ENCODE data around the gene SLC49A3. TPM values are rescaled to one million over a fixed set of nuclear protein-coding genes. Genes with fewer than 3 reads are reported as not detected.
A peak's percentile ranks its signal among the peaks of the same experiment; 100 is the strongest.

SLC49A3 gene
- total and polyA plus RNA-seq, 7 donors: 2.4 to 6.4 (median 4.6) TPM

DNA sequence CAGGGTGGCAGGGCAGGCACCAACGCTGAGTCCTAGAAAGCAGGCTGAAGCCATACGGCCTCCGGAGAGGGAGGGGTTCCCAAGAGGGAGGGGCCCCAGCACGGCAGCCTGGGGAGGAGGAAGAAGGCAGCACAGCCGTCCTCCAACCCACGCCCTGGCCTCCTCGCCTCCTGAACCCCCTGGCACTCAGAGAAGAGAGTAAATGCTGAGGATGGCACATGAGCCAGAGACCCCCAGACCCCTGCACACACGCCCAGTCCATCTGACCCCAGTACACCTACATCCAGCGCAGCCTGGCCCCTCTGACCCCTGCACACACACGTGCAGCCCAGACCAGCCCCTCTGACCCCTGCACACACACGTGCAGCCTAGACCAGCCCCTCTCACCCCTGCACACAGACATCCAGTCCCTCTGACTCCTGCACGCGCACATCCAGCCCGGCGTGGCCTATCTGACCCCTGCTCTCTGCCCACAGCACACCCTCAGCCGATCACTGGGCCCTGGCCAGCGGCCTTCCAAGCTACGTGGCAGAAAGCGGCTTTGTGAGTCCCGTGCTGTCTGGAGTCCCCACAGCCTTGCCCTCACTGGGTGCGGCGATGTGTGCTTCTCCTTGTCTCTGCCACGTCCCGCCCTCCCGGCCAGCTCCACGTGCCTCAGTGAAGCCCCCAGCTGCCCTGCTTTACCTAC, 33.3 kb downstream of the SLC49A3 start:
- no peaks in the 10 kb centered on the region for H3K36me3 ChIP-seq
- 59 to 69% methylated on average over 26 of the region's 26 CpGs for WGBS, 2 donors
- H3K4me3 ChIP-seq: no peak overlapping the region
- no peak overlapping the region for H3K27ac ChIP-seq
- peaks cover 0 to 30% (median 10%) of the 10 kb centered on the region in 3 donors for H3K27me3 ChIP-seq
- peak; percentile 54 for DNase-seq
- no peak for TF ChIP-seq EP300 (IDR thresholded peaks at IDR 0.05)
- no peak for TF ChIP-seq POLR2AphosphoS5 (IDR thresholded peaks at IDR 0.05)
- TF ChIP-seq, protein P1, sequence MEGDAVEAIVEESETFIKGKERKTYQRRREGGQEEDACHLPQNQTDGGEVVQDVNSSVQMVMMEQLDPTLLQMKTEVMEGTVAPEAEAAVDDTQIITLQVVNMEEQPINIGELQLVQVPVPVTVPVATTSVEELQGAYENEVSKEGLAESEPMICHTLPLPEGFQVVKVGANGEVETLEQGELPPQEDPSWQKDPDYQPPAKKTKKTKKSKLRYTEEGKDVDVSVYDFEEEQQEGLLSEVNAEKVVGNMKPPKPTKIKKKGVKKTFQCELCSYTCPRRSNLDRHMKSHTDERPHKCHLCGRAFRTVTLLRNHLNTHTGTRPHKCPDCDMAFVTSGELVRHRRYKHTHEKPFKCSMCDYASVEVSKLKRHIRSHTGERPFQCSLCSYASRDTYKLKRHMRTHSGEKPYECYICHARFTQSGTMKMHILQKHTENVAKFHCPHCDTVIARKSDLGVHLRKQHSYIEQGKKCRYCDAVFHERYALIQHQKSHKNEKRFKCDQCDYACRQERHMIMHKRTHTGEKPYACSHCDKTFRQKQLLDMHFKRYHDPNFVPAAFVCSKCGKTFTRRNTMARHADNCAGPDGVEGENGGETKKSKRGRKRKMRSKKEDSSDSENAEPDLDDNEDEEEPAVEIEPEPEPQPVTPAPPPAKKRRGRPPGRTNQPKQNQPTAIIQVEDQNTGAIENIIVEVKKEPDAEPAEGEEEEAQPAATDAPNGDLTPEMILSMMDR (IDR thresholded peaks at IDR 0.05): no peak
- no peak for TF ChIP-seq POLR2A (IDR thresholded peaks at IDR 0.05)
- intact Hi-C loops (cut with DNase I): no loop called here
- no peaks in the 10 kb centered on the region for H3K4me1 ChIP-seq
- H3K9me3 ChIP-seq: no peaks in the 10 kb centered on the region

DNA sequence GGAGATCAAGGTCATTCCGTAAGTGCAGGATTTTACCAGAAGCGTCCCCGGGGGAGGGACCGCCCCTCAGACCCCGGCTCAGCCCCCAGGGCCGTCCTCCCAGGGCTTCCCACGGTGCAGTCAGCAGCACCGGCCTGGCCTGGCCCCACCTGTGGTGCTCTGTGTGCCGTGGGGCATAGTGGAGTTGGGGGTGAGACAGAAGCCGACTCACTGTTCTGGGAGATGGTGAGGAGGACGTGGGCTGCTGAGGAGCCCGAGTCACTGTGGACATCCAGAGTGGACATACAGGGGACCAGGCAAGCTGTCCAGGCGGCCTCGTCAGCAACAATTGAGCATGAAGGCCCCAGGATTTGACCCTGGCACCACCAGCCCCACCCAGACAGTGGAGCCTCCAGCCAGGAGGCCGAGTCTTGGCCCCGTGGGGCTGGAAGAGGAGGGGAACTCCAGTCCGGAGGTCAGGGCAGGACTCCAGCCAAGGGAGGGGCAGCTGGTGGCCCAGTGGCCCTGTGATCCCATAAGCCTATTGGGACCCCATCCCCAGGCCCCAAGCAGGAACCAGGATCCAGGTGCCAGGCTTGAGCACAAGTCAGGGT, 34.0 kb downstream of the SLC49A3 start:
- no peaks in the 10 kb centered on the region for H3K9me3 ChIP-seq
- no peak for DNase-seq
- no peaks in the 10 kb centered on the region for H3K36me3 ChIP-seq
- no peak overlapping the region for H3K4me3 ChIP-seq
- intact Hi-C loops (cut with DNase I): no loop called here
- peaks cover 0 to 37% (median 16%) of the 10 kb centered on the region in 3 donors for H3K27me3 ChIP-seq
- TF ChIP-seq POLR2AphosphoS5 (IDR thresholded peaks at IDR 0.05) (no peak), EP300 (IDR thresholded peaks at IDR 0.05) (no peak), POLR2A (IDR thresholded peaks at IDR 0.05) (no peak)
- TF ChIP-seq, protein P1 (IDR thresholded peaks at IDR 0.05): no peak
- no peak overlapping the region for H3K27ac ChIP-seq
- 50 to 66% methylated on average over 17 of the region's 17 CpGs for WGBS, 2 donors
- no peaks in the 10 kb centered on the region for H3K4me1 ChIP-seq

DNA sequence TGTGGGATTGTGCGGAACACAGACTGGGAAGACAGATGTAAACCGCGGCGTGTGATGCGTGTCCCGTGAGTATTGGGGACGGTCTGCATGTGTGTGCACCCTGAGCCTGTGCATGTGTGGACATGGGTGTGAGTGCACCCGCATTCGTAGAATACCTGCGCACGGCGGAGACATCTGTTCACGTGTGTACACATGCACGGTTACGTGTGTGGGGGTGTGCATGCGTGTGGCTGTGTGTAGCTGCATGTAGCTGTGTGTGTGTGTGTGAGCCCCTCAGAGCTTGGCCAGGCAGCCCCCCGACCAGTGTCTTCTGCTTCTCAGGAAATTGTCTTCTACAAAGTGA, 34.5 kb downstream of the SLC49A3 start:
- DNase-seq: no peak
- H3K27ac ChIP-seq: no peak overlapping the region
- peaks cover 0 to 42% (median 21%) of the 10 kb centered on the region in 3 donors for H3K27me3 ChIP-seq
- no peak overlapping the region for H3K4me3 ChIP-seq
- no peak for TF ChIP-seq POLR2AphosphoS5 (IDR thresholded peaks at IDR 0.05)
- intact Hi-C loops (cut with DNase I): no loop called here
- no peaks in the 10 kb centered on the region for H3K36me3 ChIP-seq
- no peaks in the 10 kb centered on the region for H3K9me3 ChIP-seq
- WGBS, 2 donors: 94 to 95% methylated on average over 17 of the region's 17 CpGs
- H3K4me1 ChIP-seq: no peaks in the 10 kb centered on the region

DNA sequence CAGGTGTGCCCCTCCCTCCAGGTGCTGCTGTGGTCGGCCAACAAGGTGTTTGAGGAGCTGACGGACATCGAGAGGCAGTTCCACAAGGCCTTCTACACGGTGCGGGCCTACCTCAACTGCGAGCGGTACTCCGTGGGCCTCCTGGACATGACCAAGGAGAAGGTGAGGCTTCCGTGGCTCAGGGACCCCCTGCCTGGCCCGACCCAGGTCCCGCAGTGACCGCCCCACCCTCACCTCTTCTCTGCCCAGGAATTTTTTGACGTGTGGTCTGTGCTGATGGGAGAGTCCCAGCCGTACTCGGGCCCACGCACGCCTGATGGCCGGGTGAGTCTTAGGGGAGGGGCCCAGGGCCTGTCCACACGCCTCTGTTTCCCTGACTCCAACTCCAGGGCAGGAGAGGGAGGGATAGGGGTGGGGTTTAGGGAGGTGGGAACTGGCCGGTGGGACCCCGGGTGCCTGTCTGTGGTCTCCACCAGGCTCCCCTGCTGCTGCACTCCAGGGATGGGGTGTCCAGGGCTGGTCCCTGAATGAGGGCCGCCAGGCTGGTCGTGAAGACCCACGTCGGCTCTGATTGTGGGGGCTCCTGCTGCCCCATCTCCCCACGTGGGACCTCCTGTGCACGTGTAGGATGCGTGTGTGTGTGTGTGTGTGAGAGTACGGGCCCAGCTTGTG, 35.0 kb downstream of the SLC49A3 start:
- 88% methylated on average over 29 of the region's 29 CpGs for WGBS, 2 donors
- H3K9me3 ChIP-seq: no peaks in the 10 kb centered on the region
- H3K4me1 ChIP-seq: no peaks in the 10 kb centered on the region
- no peak overlapping the region for H3K27ac ChIP-seq
- intact Hi-C loops (cut with DNase I): no loop called here
- TF ChIP-seq POLR2A (IDR thresholded peaks at IDR 0.05) (no peak), EP300 (IDR thresholded peaks at IDR 0.05) (no peak)
- TF ChIP-seq, protein P1 (IDR thresholded peaks at IDR 0.05): no peak
- no peak overlapping the region for H3K4me3 ChIP-seq
- DNase-seq: no peak
- no peaks in the 10 kb centered on the region for H3K36me3 ChIP-seq
- H3K27me3 ChIP-seq: peaks cover 0 to 46% (median 26%) of the 10 kb centered on the region in 3 donors

DNA sequence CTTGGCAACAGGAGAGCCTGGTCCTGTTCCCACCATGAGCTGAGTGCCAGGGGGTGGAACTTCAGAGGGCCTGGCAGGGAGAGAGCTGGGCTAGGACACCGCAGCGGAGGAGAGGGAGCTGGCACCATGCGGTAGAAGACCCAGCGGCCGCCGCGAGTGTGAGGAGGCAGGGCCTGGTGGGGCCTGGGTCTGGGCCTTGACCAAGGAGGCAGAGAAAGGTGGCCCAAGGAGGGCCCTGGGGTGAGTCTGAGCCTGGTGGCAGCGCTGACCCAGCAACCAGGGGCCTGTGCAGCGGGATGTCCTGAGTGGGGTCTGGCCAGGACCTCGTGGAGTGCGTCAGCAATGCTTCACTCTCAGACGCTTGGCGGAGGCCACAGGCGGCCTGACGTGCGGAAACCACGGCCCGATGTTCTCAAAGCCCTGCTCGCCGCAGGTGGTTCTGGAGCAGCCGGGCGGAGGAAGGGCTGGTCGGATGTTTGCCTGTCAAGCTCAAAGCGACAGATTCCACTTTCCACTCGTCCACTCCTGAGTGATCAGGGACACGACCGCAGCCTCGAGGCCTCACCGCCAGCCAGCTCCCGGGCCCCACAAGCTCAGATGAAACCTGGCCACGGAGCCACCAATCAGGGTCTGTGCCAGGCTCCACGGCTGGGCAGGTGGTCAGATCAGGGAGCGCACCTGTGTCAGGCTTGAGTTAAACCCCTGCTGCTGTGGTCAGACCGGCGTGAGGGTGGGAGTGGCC, 35.7 kb downstream of the SLC49A3 start:
- intact Hi-C loops (cut with DNase I): no loop called here
- H3K4me1 ChIP-seq: no peaks in the 10 kb centered on the region
- H3K36me3 ChIP-seq: no peaks in the 10 kb centered on the region
- WGBS, 2 donors: 92% methylated on average over 35 of the region's 35 CpGs
- DNase-seq: no peak
- H3K27ac ChIP-seq: no peak overlapping the region
- no peaks in the 10 kb centered on the region for H3K9me3 ChIP-seq
- H3K4me3 ChIP-seq: no peak overlapping the region
- TF ChIP-seq EP300 (IDR thresholded peaks at IDR 0.05) (no peak), POLR2AphosphoS5 (IDR thresholded peaks at IDR 0.05) (no peak), POLR2A (IDR thresholded peaks at IDR 0.05) (no peak)
- TF ChIP-seq, protein P1 (IDR thresholded peaks at IDR 0.05): no peak
- H3K27me3 ChIP-seq: peaks cover 0 to 52% (median 30%) of the 10 kb centered on the region in 3 donors
